ENCODE data around the gene ADM5. TPM values are rescaled to one million over a fixed set of nuclear protein-coding genes. Genes with fewer than 3 reads are reported as not detected.

Gene ADM5
- total RNA-seq, 1 experiment from 2014 or later: 13.5 TPM

DNA sequence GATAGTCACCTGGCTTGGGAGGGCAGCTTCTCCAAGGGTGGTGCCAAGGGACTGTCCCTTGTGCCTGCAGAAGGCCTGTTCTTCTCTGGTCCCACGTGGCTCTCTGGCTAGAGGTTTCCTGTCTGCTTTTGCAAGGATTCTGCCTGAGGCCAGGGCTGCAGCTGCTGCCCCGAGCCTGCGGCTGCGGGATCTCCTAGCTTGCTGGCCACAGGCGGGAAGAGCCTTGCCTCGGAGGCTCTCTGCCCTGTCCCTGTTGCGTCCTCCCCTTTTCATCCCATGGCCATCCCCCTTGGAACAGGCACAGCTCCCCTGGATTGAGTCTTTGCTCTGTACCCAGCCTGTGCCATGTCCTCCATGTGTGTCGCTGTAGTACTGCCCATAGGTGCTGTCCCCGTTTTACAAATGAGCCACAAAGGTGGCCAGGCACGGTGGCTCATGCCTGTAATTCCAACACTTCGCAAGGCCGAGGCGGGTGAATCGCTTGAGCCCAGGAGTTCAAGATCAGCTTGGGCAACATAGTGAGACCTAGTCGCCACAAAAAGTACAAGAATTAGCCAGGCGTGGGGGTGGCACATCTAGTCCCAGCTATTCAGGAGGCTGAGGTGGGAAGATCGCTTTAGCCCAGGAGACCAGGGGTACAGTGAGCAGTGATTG is 32.8 kb upstream of the ADM5 start:
- Histone ChIP-seq H4K20me1 (ENCODE audit: control insufficient read depth, insufficient read depth, insufficient read length) (no peaks in the 10 kb centered on the region), H4K91ac (ENCODE audit: insufficient read length, low read depth, low read length) (no peak overlapping the region), H3T11ph (ENCODE audit: low read length) (no peak overlapping the region), H2BK15ac (ENCODE audit: low read depth, low read length) (no peak overlapping the region), H2BK120ac (ENCODE audit: low read depth, low read length, poor library complexity, severe bottlenecking) (no peak overlapping the region), H3K9ac (ENCODE audit: extremely low read depth, insufficient read length, low read length) (no peak overlapping the region), H3K27ac (ENCODE audit: insufficient read length, low read depth, low read length) (no peak overlapping the region), H3K18ac (ENCODE audit: insufficient read length, low read depth, low read length) (no peak overlapping the region), H4K8ac (replicated peaks; ENCODE audit: insufficient read length, low read depth, low read length) (no peak overlapping the region), H3K23me2 (ENCODE audit: insufficient read length, low read depth, low read length, poor library complexity, severe bottlenecking) (no peaks in the 10 kb centered on the region), H2AFZ (ENCODE audit: low read length) (no peak overlapping the region), H2BK5ac (ENCODE audit: insufficient read length, low read length) (no peak overlapping the region), H4K5ac (ENCODE audit: insufficient read length, low read depth, low read length) (no peak overlapping the region), H3K4ac (ENCODE audit: low read depth, low read length) (no peak overlapping the region), H3K56ac (ENCODE audit: insufficient read length, low read depth, low read length) (no peak overlapping the region), H3K4me2 (ENCODE audit: insufficient read depth, insufficient read length, low read length) (no peak overlapping the region), H2AK5ac (ENCODE audit: insufficient read length, low read length) (no peak overlapping the region), H3K27me3 (ENCODE audit: insufficient read depth, low read length) (no peaks in the 10 kb centered on the region), H3K14ac (ENCODE audit: insufficient read depth, low read length) (no peak overlapping the region; the same call in 1 of the 2 replicates), H3K23ac (ENCODE audit: insufficient read length, low read depth, low read length) (no peak overlapping the region), H2BK12ac (ENCODE audit: insufficient read length, low read depth, low read length) (no peak overlapping the region), H3K9me3 (ENCODE audit: control insufficient read depth, low read depth, low read length) (no peaks in the 10 kb centered on the region), H3K4me1 (ENCODE audit: insufficient read depth, low read length) (no peaks in the 10 kb centered on the region), H3K79me2 (ENCODE audit: insufficient read depth, low read length) (no peaks in the 10 kb centered on the region), H2BK20ac (ENCODE audit: low read depth, low read length, poor library complexity, severe bottlenecking) (no peak overlapping the region), H3K79me1 (ENCODE audit: insufficient read depth, low read depth, low read length, poor library complexity, severe bottlenecking) (no peaks in the 10 kb centered on the region)
- no peak for DNase-seq
- no CpG with 5 or more reads among the region's 17 CpGs for WGBS (ENCODE audit: extremely low coverage, insufficient read length, low lambda C conversion rate)
- Mint-ChIP-seq H3K27me3 (ENCODE audit: low read depth) (no peaks in the 10 kb centered on the region), H3K9me3 (peaks cover 7% of the 10 kb centered on the region in 2 experiments; a peak in 4 of 5 replicates), H3K4me3 (no peak overlapping the region; a peak in 1 of 5 replicates), H3K36me3 (ENCODE audit: insufficient read depth in 1 of 3, low read depth in 3 of 3) (peaks cover 45 to 86% (median 84%) of the 10 kb centered on the region in 3 experiments), H3K27ac (peak overlapping the region; percentile 82 to 97 (median 91); a peak in 6 of 7 replicates), H3K4me1 (peaks cover 19 to 21% of the 10 kb centered on the region in 2 experiments)
- TF ChIP-seq, protein P1, sequence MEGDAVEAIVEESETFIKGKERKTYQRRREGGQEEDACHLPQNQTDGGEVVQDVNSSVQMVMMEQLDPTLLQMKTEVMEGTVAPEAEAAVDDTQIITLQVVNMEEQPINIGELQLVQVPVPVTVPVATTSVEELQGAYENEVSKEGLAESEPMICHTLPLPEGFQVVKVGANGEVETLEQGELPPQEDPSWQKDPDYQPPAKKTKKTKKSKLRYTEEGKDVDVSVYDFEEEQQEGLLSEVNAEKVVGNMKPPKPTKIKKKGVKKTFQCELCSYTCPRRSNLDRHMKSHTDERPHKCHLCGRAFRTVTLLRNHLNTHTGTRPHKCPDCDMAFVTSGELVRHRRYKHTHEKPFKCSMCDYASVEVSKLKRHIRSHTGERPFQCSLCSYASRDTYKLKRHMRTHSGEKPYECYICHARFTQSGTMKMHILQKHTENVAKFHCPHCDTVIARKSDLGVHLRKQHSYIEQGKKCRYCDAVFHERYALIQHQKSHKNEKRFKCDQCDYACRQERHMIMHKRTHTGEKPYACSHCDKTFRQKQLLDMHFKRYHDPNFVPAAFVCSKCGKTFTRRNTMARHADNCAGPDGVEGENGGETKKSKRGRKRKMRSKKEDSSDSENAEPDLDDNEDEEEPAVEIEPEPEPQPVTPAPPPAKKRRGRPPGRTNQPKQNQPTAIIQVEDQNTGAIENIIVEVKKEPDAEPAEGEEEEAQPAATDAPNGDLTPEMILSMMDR (conservative IDR thresholded peaks at IDR 0.05): no peak

All from H9 (cell line).